ENCODE results near the gene THEM4. TPM values are rescaled to one million over a fixed set of nuclear protein-coding genes. Genes with fewer than 3 reads are reported as not detected.
"Not testable (repeated sequence)": the region's sequence is repeated elsewhere in the genome, so short reads cannot be mapped to it uniquely, and the experiment has no call there.

The THEM4 gene
- polyA plus RNA-seq, 1 donor, result 16.1 TPM

GRCh38 chr1:151859891-151860293 lies 49.4 kb downstream of the THEM4 start:
- no peak for DNase-seq (ENCODE audit: low read depth)

- DNase-seq (ENCODE audit: low read depth), result no peak
Measured at GRCh38 chr1:151858886-151859665, 50.2 kb downstream of the THEM4 start.

DNA sequence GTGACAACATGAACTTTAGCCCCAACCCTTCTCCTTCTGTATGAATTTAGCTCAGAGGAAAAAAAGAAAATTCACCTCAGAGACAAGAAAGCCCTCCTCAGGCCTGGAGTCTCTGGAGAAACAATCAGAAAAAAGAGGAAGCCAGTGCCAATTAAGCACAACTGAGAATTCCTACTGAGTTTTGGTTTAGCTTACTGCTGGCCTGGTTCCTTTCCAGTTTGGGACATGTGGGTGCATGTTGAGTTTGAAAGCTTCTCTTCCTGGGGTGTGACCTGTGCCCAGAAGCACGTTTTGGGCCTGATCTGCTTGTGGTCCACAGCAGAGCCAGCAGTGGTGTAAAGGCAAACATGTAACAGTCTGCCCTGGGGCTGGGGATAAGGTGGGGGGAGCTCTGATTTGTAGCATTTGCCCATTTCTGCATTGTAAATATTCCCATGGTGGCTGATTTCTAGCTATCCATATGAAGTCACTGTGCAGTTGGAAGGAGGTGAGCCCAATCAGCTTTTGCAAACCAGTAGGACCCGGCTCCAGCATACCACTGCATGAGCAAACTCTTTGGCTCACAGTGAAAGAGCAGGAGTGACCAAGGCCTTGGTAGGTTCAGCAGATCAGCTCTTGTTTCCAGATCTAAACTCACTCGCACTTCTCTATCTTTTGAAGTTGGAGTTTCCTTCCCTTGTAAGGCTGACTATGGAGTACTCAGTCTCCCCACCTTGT lies 51.1 kb downstream of the THEM4 start:
- no peak for DNase-seq (ENCODE audit: low read depth)

- no peak for DNase-seq (ENCODE audit: low read depth)
Measured at GRCh38 chr1:151855933-151856332, 53.4 kb downstream of the THEM4 start.

- DNase-seq (ENCODE audit: low read depth), result not testable (repeated sequence)
Measured at GRCh38 chr1:151855516-151855915, 53.8 kb downstream of the THEM4 start.

DNA sequence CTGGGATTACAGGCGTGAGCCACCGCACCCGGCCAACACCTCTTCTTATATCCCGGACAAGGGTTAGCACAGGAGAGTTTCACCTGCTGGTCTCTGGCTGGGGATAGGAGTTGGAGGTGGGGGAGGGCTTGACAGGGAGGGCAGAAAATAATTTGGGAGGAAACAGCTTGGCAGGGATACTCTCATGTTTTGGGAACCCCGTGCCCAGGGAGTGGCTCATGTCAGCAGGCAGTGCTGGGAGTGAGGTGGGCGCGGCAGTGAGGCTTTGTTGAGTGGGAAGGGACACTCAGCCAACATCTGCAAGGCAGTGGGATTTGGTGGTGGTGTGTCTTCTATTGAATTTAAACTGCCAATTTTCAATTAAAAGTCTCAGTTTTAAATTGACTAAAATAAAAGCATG lies 54.7 kb downstream of the THEM4 start:
- no peak for DNase-seq (ENCODE audit: low read depth)

GRCh38 chr1:151853411-151853943 lies 55.8 kb downstream of the THEM4 start, which contains the start of gene THEM5:
THEM5 (minus strand) TSS chr1:151853712; CDS start chr1:151853565, 147 bp downstream.
- no peak for DNase-seq (ENCODE audit: low read depth)

DNA sequence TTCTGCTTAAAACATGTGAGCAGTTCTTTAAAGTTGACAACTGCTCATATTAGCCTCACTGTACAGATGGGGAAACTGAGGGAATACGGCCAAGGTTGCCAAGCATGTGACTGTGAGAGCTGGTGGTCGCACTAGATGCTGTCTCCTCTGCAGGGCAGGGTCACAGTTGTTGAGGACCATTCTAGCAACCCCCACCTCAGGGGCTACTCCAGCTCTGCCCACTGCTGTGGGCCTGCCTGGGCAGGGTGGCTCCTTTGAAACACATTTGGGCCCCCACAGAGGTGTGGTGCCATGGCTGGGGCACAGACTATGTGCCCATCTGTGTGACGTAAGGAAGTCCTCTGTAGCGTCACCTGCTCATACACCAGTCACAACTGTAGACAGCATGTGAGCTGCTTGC lies 56.6 kb downstream of the THEM4 start:
- DNase-seq (ENCODE audit: low read depth), result no peak

GRCh38 chr1:151851886-151852285 lies 57.4 kb downstream of the THEM4 start:
- no peak for DNase-seq (ENCODE audit: low read depth)

DNA sequence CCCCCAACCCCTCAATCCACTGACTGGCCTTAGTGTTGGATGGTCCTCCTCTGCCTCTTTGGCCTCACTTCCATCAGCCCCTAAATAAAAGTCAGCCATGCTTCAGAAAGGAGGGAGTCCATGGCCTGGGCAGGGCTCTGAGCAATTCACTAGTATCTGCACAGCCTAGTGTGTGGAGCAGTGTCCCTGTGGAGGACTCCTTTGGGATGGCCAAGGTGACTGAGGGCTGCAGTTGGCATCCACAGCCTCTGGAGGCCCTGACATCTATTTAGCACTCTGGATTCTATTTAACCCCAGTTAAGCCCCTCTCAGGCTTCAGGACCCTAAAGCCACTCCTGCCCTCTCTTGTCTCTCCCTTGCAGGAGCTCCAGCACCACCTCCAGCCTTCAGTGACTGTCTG lies 59.4 kb downstream of the THEM4 start:
- DNase-seq (ENCODE audit: low read depth), result no peak

DNA sequence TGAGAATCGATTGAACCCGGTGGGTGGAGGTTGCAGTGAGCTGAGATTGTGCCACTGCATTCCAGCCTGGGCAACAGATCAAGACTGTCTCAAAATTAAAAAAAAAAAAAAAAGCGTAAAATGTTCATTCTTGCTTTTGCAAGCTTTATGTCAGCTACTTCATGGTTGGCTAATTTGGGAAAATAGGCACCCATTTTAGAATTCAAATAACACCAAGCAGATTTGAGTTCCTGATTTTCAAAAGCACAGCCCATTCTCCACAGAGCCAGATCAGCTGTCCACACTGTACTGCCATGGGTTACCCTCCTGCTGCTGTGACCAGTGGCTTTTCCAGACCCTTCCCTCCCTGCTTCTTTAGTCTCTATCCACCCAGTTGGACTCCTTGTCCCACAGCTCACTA lies 60.2 kb downstream of the THEM4 start:
- no peak for DNase-seq (ENCODE audit: low read depth)

DNA sequence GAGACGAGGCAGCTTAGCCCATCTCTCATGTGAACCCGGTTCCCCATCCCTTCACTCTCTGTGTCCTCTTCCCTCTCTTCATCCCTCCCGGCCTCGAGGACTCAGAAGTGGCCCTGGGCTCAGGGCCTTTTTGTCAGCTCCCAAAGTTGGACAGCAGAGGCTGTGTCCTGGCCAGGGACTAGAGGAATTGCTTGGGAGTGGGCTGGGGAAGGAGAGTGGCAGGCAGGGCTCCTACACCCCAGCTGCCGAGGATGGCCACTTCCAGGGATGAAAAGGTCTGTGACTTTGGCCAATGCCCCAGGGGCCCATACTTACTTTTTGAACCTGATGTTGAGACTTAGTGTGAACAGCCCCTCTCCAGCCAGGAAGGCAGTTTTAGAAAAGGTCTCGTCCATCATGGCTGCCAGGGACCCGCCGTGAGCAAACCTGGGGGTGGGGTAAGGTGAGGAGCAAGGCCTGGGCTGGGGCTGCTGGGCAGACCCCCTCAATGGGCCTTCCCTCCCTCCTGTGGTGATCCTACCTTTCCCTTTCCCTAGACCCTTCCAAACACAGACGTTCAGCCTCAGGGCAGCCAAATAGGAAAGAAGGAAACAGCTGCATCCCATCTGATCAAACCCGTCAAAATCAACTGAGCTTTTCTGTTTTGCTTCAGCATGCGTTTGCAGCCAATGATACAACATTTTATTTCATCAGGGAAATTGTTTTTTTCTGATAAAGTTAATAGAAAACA lies 61.3 kb downstream of the THEM4 start:
- DNase-seq (ENCODE audit: low read depth), result no peak

- DNase-seq (ENCODE audit: low read depth), result no peak
Measured at GRCh38 chr1:151846686-151847237, 62.5 kb downstream of the THEM4 start.

- DNase-seq (ENCODE audit: low read depth), result no peak
Measured at GRCh38 chr1:151846062-151846568, 63.2 kb downstream of the THEM4 start.

GRCh38 chr1:151843398-151843797 lies 65.9 kb downstream of the THEM4 start:
- DNase-seq (ENCODE audit: low read depth), result no peak

- no peak for DNase-seq (ENCODE audit: low read depth)
Measured at GRCh38 chr1:151841141-151841540, 68.2 kb downstream of the THEM4 start.

DNA sequence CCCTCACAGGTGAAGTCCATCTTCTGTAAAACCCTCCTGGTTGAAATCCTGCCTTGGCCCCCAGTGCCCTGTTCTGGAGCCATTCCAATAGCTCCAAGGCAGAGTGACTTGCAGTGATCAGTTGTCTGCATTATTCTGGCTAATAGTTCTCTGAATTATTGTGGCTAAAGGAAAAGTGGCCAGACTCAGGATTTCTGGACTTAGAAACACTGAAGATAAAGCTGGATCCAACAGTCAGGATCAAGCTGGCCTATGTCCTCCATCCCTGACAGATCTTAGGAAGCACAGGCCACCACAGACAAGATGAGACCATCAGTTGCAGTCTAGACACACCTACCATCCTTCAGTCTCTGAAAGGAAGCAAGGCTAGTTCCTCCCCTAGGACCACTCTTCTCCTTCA lies 68.9 kb downstream of the THEM4 start:
- no peak for DNase-seq (ENCODE audit: low read depth)

DNA sequence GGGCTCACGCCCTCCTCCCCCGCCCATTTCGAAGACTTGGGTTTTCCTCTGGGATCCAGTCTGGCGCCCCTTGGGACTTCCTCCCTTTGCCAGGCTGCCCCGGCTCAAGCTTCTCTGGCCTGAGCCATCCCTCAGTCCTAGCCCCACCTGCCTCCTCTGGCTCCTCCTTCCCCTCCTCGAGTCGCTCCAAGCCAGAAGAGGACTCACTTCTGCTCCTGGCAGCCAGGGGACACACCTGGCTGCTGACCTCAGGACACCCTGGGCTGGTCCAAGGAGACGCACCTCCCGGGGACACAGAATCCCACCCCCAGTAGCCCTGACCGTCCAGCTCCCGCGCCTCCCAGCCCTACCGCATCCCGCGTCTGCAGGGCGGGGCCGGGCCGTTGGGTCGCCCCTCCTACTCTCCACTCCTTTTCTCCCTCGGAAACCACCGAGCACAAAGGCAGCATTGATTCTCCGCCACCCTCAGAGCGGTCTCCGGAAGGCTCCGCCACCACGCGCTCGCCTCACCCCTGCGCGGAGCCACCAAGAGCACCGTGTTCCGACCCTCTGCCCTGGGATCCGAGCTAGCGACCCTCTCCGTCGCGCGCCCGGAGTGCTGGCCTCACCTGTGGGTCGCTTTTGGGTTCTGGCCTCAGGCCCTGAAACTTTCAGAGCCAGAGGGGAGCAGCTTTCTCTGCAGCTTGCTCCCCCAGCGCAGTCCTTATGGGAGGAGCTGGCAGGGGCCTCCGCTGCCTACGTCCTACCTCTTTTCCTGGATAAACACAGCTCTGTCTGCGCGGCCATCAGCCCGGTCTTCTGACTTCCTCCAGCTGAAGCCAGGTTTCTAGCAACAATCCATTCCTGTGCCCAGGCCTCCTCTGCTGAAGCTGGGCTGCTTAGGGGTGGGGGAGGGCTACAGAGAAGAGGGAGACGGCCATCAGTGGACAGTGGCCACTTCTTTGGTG lies 69.6 kb downstream of the THEM4 start, which contains the start of gene C2CD4D:
Gene C2CD4D (minus strand): TSS at position 364 of the 947 bp plus-strand sequence. CDS start 831 bp downstream, outside the sequence.
- no peak for DNase-seq (ENCODE audit: low read depth)

GRCh38 chr1:151839082-151839412 lies 70.3 kb downstream of the THEM4 start:
- no peak for DNase-seq (ENCODE audit: low read depth)
